PC-3 (cell line): ENCODE results near the gene ZNF18. TPM values are rescaled to one million over a fixed set of nuclear protein-coding genes. Genes with fewer than 3 reads are reported as not detected.

Experiments used
- ATAC-seq: fragments of 200-7000 bp; cut with Tn5 transposase; 2 replicates; pipeline ENCODE4 v1.9.1; 2020; ENCODE audit warnings: mild to moderate bottlenecking, moderate library complexity
- BruUV-seq: library from RNA; stranded (reverse); fragments of 400-500 nt; replicated peaks from 2 replicates; lab custom pipeline; 2021; lab: Mats Ljungman, UMichigan
- CTCF ChIA-PET: fragments of 300-600 bp; sonication (Branson Sonifier 250); formaldehyde crosslinking; loops from one replicate; lab custom pipeline; 2022; ENCODE audit warnings: antibody characterized with exemption; lab: Charles Lee
- POLR2A ChIA-PET: fragments of 300-600 bp; sonication (Branson Sonifier 250); formaldehyde crosslinking; loops from one replicate; lab custom pipeline; 2022; ENCODE audit warnings: antibody characterized with exemption; ENCODE audit not compliant: unreplicated experiment; lab: Charles Lee
- DNase-seq: peaks from one replicate; pipeline ENCODE4 v3.0.0-alpha.2; 2015
- H2AFZ ChIP-seq: fragments of 300-600 bp; sonication (generic); 2 replicates; pipeline ENCODE4 v1.6.0; 2016; ENCODE audit warnings: antibody characterized with exemption, low read length
- H3F3A ChIP-seq: fragments of 300-600 bp; sonication (generic); one replicate; pipeline ENCODE4 v1.6.0; 2017; ENCODE audit warnings: antibody characterized with exemption, low read length, control low read depth, mild to moderate bottlenecking; ENCODE audit not compliant: unreplicated experiment
- H3K27ac ChIP-seq: fragments of 300-600 bp; sonication (generic); 2 replicates; pipeline ENCODE4 v1.5.1; 2016; ENCODE audit warnings: mild to moderate bottlenecking, low read length
- H3K27me3 ChIP-seq: fragments of 300-600 bp; sonication (generic); 2 replicates; pipeline ENCODE4 v1.6.1; 2016; ENCODE audit warnings: low read length, mixed read lengths
- H3K36me3 ChIP-seq: fragments of 300-600 bp; sonication (generic); 2 replicates; pipeline ENCODE4 v1.6.1; 2016; ENCODE audit warnings: low read depth, mixed run types, low read length, mixed read lengths
- H3K4me1 ChIP-seq: fragments of 300-600 bp; sonication (generic); 2 replicates; pipeline ENCODE4 v1.5.1; 2016; ENCODE audit warnings: low read length; ENCODE audit not compliant: insufficient read depth
- H3K4me2 ChIP-seq: fragments of 300-600 bp; sonication (generic); 2 replicates; pipeline ENCODE4 v1.6.0; 2016; ENCODE audit warnings: low read length
- H3K4me3 ChIP-seq: fragments of 300-600 bp; sonication (generic); 2 replicates; pipeline ENCODE4 v1.5.1; 2016; ENCODE audit warnings: mild to moderate bottlenecking, low read length, mixed read lengths
- H3K79me2 ChIP-seq: fragments of 300-600 bp; sonication (generic); 2 replicates; pipeline ENCODE4 v1.6.1; 2017; ENCODE audit warnings: low read length, mixed read lengths
- H3K9ac ChIP-seq: fragments of 300-600 bp; sonication (generic); 2 replicates; pipeline ENCODE4 v1.6.0; 2016; ENCODE audit warnings: mild to moderate bottlenecking, low read length
- H3K9me2 ChIP-seq: fragments of 300-600 bp; sonication (generic); replicated peaks from 2 replicates; pipeline ENCODE4 v1.6.1; 2016; ENCODE audit warnings: mixed run types, low read length, mixed read lengths
- H3K9me3 ChIP-seq: fragments of 300-600 bp; sonication (generic); 2 replicates; pipeline ENCODE4 v1.6.1; 2016; ENCODE audit warnings: low read length, mixed read lengths
- H4K20me1 ChIP-seq: fragments of 300-600 bp; sonication (generic); 2 replicates; pipeline ENCODE4 v1.6.1; 2016; ENCODE audit warnings: low read length, mixed read lengths
- EZH2 ChIP-seq: fragments of 300-600 bp; sonication (generic); IDR thresholded peaks from one replicate; pipeline ENCODE4 v1.6.1; 2017; ENCODE audit warnings: antibody characterized with exemption, mild to moderate bottlenecking, low read length; ENCODE audit not compliant: unreplicated experiment
- EZH2phosphoT487 ChIP-seq: fragments of 300-600 bp; sonication (generic); IDR thresholded peaks from 2 replicates; pipeline ENCODE4 v1.6.1; 2018; ENCODE audit warnings: mild to moderate bottlenecking, antibody characterized with exemption, low read length, borderline replicate concordance
- intact Hi-C: fragments of 100-400 bp; cut with micrococcal nuclease; formaldehyde crosslinking; loops from 2 replicates; pipeline ENCODE4 v1.9.0; 2023
- total RNA-seq: library from RNA; depleted of rRNA; stranded (reverse); fragments of >200 nt; gene quantifications from 2 replicates; pipeline ENCODE4 v1.2.3, GENCODE V29; 2014
- TF ChIP-seq, protein P1 (sequence below): fragments of 300-600 bp; sonication (generic); conservative IDR thresholded peaks from 2 replicates; pipeline ENCODE4 v1.5.1; 2017; ENCODE audit warnings: antibody characterized with exemption, low read depth, mild to moderate bottlenecking, low read length

The ZNF18 gene
- total RNA-seq, 1 experiment from 2014 or later: 10.1 TPM

DNA sequence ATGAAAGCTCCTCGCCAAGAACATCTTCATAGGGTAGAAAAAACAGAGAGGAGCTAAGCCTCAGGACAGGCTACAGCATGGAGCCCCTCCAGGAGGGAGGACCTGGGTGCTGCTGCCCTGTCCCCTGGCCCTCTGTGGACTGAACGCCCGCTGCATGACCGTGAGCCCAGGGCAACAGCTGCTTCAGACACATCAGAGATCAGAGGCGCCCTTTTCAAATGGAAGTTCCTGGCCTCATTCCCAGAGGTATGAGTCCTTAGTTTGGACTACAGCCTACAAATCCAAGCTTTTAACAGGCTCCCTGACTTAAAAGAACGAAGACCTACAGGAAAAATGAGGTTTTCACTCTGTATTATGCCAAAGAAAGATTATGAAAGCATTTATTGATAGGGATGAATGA lies 48.5 kb downstream of the ZNF18 start:
- no peaks in the 10 kb centered on the region for H3F3A ChIP-seq
- H3K9me2 ChIP-seq: no peaks in the 10 kb centered on the region
- no peaks in the 10 kb centered on the region for H3K79me2 ChIP-seq
- H4K20me1 ChIP-seq: no peaks in the 10 kb centered on the region
- H3K4me2 ChIP-seq: peak overlapping the region; percentile 75
- peak overlapping the region; percentile 60 for H2AFZ ChIP-seq
- ATAC-seq (peak; percentile 83), DNase-seq (peak; percentile 94)
- H3K27ac ChIP-seq: no peak overlapping the region
- BruUV-seq: no TSS peak
- no peak for TF ChIP-seq EZH2
- TF ChIP-seq EZH2phosphoT487: no peak
- TF ChIP-seq, protein P1, sequence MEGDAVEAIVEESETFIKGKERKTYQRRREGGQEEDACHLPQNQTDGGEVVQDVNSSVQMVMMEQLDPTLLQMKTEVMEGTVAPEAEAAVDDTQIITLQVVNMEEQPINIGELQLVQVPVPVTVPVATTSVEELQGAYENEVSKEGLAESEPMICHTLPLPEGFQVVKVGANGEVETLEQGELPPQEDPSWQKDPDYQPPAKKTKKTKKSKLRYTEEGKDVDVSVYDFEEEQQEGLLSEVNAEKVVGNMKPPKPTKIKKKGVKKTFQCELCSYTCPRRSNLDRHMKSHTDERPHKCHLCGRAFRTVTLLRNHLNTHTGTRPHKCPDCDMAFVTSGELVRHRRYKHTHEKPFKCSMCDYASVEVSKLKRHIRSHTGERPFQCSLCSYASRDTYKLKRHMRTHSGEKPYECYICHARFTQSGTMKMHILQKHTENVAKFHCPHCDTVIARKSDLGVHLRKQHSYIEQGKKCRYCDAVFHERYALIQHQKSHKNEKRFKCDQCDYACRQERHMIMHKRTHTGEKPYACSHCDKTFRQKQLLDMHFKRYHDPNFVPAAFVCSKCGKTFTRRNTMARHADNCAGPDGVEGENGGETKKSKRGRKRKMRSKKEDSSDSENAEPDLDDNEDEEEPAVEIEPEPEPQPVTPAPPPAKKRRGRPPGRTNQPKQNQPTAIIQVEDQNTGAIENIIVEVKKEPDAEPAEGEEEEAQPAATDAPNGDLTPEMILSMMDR: no peak
- POLR2A ChIA-PET: no interaction called here
- H3K4me3 ChIP-seq: peak overlapping the region; percentile 48
- CTCF ChIA-PET: interaction anchor here (0.6 kb wide), 1 partner anchor 29 kb away, joined by 3 read pairs; no protein-coding TSS in a partner anchor
- H3K4me1 ChIP-seq: peaks cover 26% of the 10 kb centered on the region
- no peak overlapping the region for H3K9ac ChIP-seq
- H3K27me3 ChIP-seq: no peaks in the 10 kb centered on the region
- H3K36me3 ChIP-seq: no peaks in the 10 kb centered on the region
- intact Hi-C loops: loop anchor here (2.0 kb wide), 1 partner anchor 76 kb away; no protein-coding TSS in a partner anchor
- peaks cover 2% of the 10 kb centered on the region; the same call in 1 of the 2 replicates for H3K9me3 ChIP-seq

DNA sequence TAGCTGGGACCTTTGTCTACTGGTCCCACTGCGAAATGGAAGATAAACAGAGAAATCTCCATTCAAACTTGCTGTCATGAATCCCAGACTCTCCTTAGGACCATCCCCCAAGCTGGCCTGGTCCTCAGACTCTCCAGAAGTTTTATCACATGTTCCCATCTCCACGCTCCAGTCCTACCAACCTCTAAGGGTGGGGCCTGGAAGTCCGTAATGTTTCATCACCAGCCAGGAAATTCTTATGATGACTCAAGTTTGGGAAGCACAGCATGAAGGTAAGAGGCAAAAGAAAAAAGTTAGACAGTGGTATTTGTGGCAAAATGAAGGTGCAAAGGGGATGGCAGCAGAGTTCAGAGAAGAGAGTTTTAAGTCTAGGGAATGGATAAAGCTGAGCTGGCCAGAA lies 52.7 kb downstream of the ZNF18 start:
- no TSS peak for BruUV-seq

More for the DNA sequence above, 52.7 kb downstream of the ZNF18 start:
- Histone ChIP-seq H3K36me3 (no peaks in the 10 kb centered on the region), H3K4me1 (peaks cover 21% of the 10 kb centered on the region), H3K4me3 (no peak overlapping the region), H3K9me2 (no peaks in the 10 kb centered on the region), H3K79me2 (no peaks in the 10 kb centered on the region), H3K9ac (no peak overlapping the region), H3F3A (no peaks in the 10 kb centered on the region), H3K9me3 (no peaks in the 10 kb centered on the region), H3K4me2 (peak overlapping the region; percentile 4), H3K27ac (no peak overlapping the region), H3K27me3 (peaks cover 5% of the 10 kb centered on the region), H4K20me1 (no peaks in the 10 kb centered on the region), H2AFZ (peak overlapping the region; percentile 39)
- ATAC-seq: peak; percentile 67
- DNase-seq: peak; percentile 81
- CTCF ChIA-PET: no interaction called here
- TF ChIP-seq, protein P1: no peak
- TF ChIP-seq EZH2: no peak
- no peak for TF ChIP-seq EZH2phosphoT487
- POLR2A ChIA-PET: no interaction called here
- intact Hi-C loops: no loop called here
